Activated CD8-positive, alpha-beta T cell treated with anti-CD3 and anti-CD28 coated beads for 36 hours (primary cell): ENCODE results near the gene GPRC5A. TPM values are rescaled to one million over a fixed set of nuclear protein-coding genes. Genes with fewer than 3 reads are reported as not detected.

Experiments
- ATAC-seq: fragments of 200-7000 bp; cut with Tn5 transposase; one replicate; pipeline ENCODE4 v1.10.0; 2021; ENCODE audit warnings: mild to moderate bottlenecking, moderate library complexity
- CTCF ChIA-PET: fragments of 350-600 bp; sonication (Branson Sonifier 250); formaldehyde crosslinking; loops from one replicate; lab custom pipeline; 2021; ENCODE audit warnings: antibody characterized with exemption; lab: Charles Lee
- POLR2A ChIA-PET: fragments of 350-600 bp; sonication (Branson Sonifier 250); formaldehyde crosslinking; loops from one replicate; lab custom pipeline; 2021; ENCODE audit warnings: antibody characterized with exemption; lab: Charles Lee
- DNase-seq: peaks from one replicate; pipeline ENCODE4 v3.0.0-alpha.2; 2020
- H3K27ac Mint-ChIP-seq: one replicate; pipeline ENCODE4 v1.8.0; 2021; ENCODE audit warnings: mild to moderate bottlenecking, mixed read lengths
- H3K27me3 Mint-ChIP-seq: one replicate; pipeline ENCODE4 v1.8.0; 2021; ENCODE audit warnings: mixed read lengths
- H3K36me3 Mint-ChIP-seq: one replicate; pipeline ENCODE4 v1.8.0; 2021; ENCODE audit warnings: low read depth, mixed read lengths
- H3K4me1 Mint-ChIP-seq: one replicate; pipeline ENCODE4 v1.8.0; 2021; ENCODE audit warnings: low read depth, mixed read lengths
- H3K4me3 Mint-ChIP-seq: one replicate; pipeline ENCODE4 v1.8.0; 2021; ENCODE audit warnings: mild to moderate bottlenecking, moderate library complexity, mixed read lengths
- H3K9me3 Mint-ChIP-seq: one replicate; pipeline ENCODE4 v1.8.0; 2021; ENCODE audit warnings: mixed read lengths
- CTCF ChIP-seq: fragments of 200-600 bp; IDR thresholded peaks from one replicate; pipeline ENCODE4 v1.8.0; 2022; ENCODE audit warnings: antibody characterized with exemption, mild to moderate bottlenecking
- intact Hi-C: fragments of 100-400 bp; cut with micrococcal nuclease; formaldehyde crosslinking; loops from one replicate; pipeline ENCODE4 v1.10.0; 2022
- total RNA-seq, 2 experiments: library from RNA; stranded (reverse); gene quantifications; one replicate each; pipeline ENCODE4 v1.2.3, GENCODE V29; 2021

GPRC5A gene
- total RNA-seq, 2 experiments from 2014 or later, result 0.11 TPM; not detected in 1

GRCh38 chr12:12864243-12864642 lies 27.1 kb upstream of the GPRC5A start:
- no peak for TF ChIP-seq CTCF
- Mint-ChIP-seq H3K4me3 (no peak overlapping the region), H3K27ac (no peak overlapping the region)

GRCh38 chr12:12868477-12869235 lies 22.7 kb upstream of the GPRC5A start:
- ATAC-seq (no peak), DNase-seq (no peak)
- CTCF ChIA-PET, result interaction anchor here (1.0 kb wide), 1 partner anchor 79 kb away, joined by 4 read pairs; no protein-coding TSS in a partner anchor
- no peak overlapping the region for H3K27ac Mint-ChIP-seq
- H3K4me1 Mint-ChIP-seq, result no peaks in the 10 kb centered on the region
- POLR2A ChIA-PET, result no interaction called here
- peaks cover 7% of the 10 kb centered on the region for H3K36me3 Mint-ChIP-seq
- intact Hi-C loops, result no loop called here
- no peak for TF ChIP-seq CTCF
- H3K4me3 Mint-ChIP-seq, result no peak overlapping the region
- H3K27me3 Mint-ChIP-seq, result no peaks in the 10 kb centered on the region
- H3K9me3 Mint-ChIP-seq, result no peaks in the 10 kb centered on the region

More at GRCh38 chr12:12864243-12864642, 27.1 kb upstream of the GPRC5A start:
- DNase-seq (no peak), ATAC-seq (no peak)
- Mint-ChIP-seq H3K9me3 (no peaks in the 10 kb centered on the region), H3K4me1 (no peaks in the 10 kb centered on the region), H3K36me3 (peaks cover 13% of the 10 kb centered on the region), H3K27me3 (no peaks in the 10 kb centered on the region)
- ChIA-PET CTCF (no interaction called here), POLR2A (no interaction called here)
- intact Hi-C loops, result no loop called here

GRCh38 chr12:12870465-12870864 lies 20.9 kb upstream of the GPRC5A start:
- H3K36me3 Mint-ChIP-seq, result peaks cover 3% of the 10 kb centered on the region
- H3K4me3 Mint-ChIP-seq, result no peak overlapping the region
- H3K4me1 Mint-ChIP-seq, result no peaks in the 10 kb centered on the region
- ChIA-PET CTCF (no interaction called here), POLR2A (no interaction called here)
- H3K9me3 Mint-ChIP-seq, result no peaks in the 10 kb centered on the region
- H3K27ac Mint-ChIP-seq, result no peak overlapping the region
- DNase-seq, result no peak
- TF ChIP-seq CTCF, result no peak
- intact Hi-C loops, result no loop called here
- H3K27me3 Mint-ChIP-seq, result no peaks in the 10 kb centered on the region
- no peak for ATAC-seq

GRCh38 chr12:12871587-12872138 lies 19.7 kb upstream of the GPRC5A start:
- Mint-ChIP-seq H3K4me1 (no peaks in the 10 kb centered on the region), H3K27me3 (no peaks in the 10 kb centered on the region), H3K36me3 (peaks cover 3% of the 10 kb centered on the region), H3K9me3 (no peaks in the 10 kb centered on the region), H3K27ac (no peak overlapping the region), H3K4me3 (no peak overlapping the region)
- no peak for TF ChIP-seq CTCF
- no peak for ATAC-seq
- intact Hi-C loops, result no loop called here
- DNase-seq, result no peak
- POLR2A ChIA-PET, result interaction anchor here (1.4 kb wide), 1 partner anchor 19 kb away, joined by 4 read pairs; no protein-coding TSS in a partner anchor
- CTCF ChIA-PET, result no interaction called here
